ENCODE results near the gene CNIH1. TPM values are rescaled to one million over a fixed set of nuclear protein-coding genes. Genes with fewer than 3 reads are reported as not detected.
"Not testable (repeated sequence)": the region's sequence is repeated elsewhere in the genome, so short reads cannot be mapped to it uniquely, and the experiment has no call there.

CNIH1 gene
- total RNA-seq, 4 donors from 2014 or later: 18.7 to 177 (median 142) TPM

DNA sequence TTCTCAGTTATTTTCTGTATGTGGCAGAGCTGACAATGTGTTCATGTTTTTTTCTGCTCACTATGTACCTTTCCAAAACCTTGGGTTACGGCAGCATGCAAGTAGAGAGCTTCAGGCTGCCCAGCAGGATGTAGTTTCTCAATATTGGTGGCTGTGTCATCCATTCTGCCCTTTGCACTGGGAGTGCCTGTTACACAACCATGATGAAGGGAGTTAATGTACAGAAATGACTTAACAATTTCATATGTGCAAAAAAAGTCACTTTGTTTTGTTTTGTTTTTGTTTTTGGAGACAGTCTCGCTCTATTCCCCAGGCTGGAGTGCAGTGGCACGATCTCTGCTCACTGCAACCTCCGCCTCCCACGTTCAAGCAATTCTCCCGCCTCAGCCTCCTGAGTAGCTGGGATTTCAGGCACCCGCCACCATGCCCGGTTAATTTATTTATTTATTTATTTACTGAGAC is 6.1 kb upstream of the CNIH1 start:
- Histone ChIP-seq H3K4me1 (peaks cover 0 to 7% of the 10 kb centered on the region in 2 donors), H3K4me3 (no peak overlapping the region), H3K27me3 (no peaks in the 10 kb centered on the region), H3K36me3 (no peaks in the 10 kb centered on the region), H3K27ac (peak overlapping the region; percentile 71 to 72), H3K9me3 (no peaks in the 10 kb centered on the region)
- TF ChIP-seq POLR2A (IDR thresholded peaks at IDR 0.05): no peak
- TF ChIP-seq, protein P1, sequence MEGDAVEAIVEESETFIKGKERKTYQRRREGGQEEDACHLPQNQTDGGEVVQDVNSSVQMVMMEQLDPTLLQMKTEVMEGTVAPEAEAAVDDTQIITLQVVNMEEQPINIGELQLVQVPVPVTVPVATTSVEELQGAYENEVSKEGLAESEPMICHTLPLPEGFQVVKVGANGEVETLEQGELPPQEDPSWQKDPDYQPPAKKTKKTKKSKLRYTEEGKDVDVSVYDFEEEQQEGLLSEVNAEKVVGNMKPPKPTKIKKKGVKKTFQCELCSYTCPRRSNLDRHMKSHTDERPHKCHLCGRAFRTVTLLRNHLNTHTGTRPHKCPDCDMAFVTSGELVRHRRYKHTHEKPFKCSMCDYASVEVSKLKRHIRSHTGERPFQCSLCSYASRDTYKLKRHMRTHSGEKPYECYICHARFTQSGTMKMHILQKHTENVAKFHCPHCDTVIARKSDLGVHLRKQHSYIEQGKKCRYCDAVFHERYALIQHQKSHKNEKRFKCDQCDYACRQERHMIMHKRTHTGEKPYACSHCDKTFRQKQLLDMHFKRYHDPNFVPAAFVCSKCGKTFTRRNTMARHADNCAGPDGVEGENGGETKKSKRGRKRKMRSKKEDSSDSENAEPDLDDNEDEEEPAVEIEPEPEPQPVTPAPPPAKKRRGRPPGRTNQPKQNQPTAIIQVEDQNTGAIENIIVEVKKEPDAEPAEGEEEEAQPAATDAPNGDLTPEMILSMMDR (IDR thresholded peaks at IDR 0.05): no peak
- intact Hi-C loops (cut with DNase I; ENCODE audit: low total_unique reads): no loop called here
- DNase-seq: no peak

DNA sequence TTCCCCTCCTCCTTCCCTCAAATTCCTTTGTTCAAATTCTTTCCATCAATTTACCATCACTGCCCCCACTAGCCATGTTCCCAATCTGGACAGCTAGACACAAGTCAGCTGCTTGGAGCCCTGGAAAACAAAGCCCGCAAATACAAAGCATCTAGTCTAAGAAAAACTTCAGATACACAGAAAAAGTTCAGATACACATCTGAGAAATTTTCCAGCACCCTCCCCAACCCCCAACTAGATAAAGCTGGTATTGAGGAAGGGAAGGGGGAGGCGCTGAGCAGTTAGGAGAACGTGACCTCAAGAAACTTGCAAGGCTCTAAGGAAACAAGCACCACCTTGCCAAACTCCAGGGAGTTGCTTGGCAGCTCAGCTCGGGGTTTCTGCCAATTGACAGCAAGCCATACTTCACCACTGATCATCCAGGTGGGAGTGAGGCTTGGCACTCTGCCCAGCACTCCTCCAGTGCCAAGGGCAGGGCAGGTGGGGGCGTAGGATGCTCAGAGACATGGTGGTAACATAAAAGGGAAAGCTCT is 5.1 kb upstream of the CNIH1 start:
- H3K4me3 ChIP-seq: no peak overlapping the region
- H3K36me3 ChIP-seq: no peaks in the 10 kb centered on the region
- DNase-seq: peak; percentile 90 to 94
- H3K4me1 ChIP-seq: peaks cover 0 to 7% of the 10 kb centered on the region in 2 donors
- intact Hi-C loops (cut with DNase I; ENCODE audit: low total_unique reads): no loop called here
- H3K27me3 ChIP-seq: no peaks in the 10 kb centered on the region
- H3K27ac ChIP-seq: peak overlapping the region; percentile 71 to 72
- TF ChIP-seq, protein P1 (IDR thresholded peaks at IDR 0.05): no peak
- TF ChIP-seq POLR2A (IDR thresholded peaks at IDR 0.05): no peak
- no peaks in the 10 kb centered on the region for H3K9me3 ChIP-seq

DNA sequence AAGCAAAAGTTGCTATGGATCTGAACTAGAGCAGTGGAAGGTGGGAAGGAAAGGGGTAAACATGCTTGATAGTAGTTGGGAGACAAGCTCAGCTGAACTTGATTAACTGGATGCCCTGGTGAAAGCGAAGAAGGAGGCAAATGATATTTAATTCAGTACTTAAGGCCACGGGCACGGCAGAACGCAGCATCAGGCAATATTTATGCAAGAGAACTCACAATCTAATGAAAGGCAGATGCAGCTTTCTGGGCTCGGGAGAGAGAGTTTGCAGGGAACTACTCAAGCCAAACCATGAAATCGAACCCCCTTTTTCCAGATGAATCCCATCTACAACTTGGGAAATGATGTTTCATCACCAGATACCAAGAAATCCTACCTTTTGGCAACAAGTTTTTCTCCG is 3.5 kb upstream of the CNIH1 start:
- Histone ChIP-seq H3K27ac (peak overlapping the region; percentile 71 to 72), H3K4me3 (no peak overlapping the region), H3K27me3 (no peaks in the 10 kb centered on the region), H3K4me1 (peaks cover 0 to 7% of the 10 kb centered on the region in 2 donors), H3K9me3 (no peaks in the 10 kb centered on the region), H3K36me3 (no peaks in the 10 kb centered on the region)
- no peak for DNase-seq
- TF ChIP-seq, protein P1 (IDR thresholded peaks at IDR 0.05): no peak
- TF ChIP-seq POLR2A (IDR thresholded peaks at IDR 0.05): no peak
- intact Hi-C loops (cut with DNase I; ENCODE audit: low total_unique reads): no loop called here

GRCh38 chr14:54443981-54444380 is 2.8 kb upstream of the CNIH1 start:
- Histone ChIP-seq H3K27me3 (no peaks in the 10 kb centered on the region), H3K4me3 (no peak overlapping the region), H3K27ac (peak overlapping the region; percentile 56 to 72), H3K9me3 (no peaks in the 10 kb centered on the region), H3K36me3 (no peaks in the 10 kb centered on the region), H3K4me1 (peaks cover 0 to 7% of the 10 kb centered on the region in 2 donors)
- intact Hi-C loops (cut with DNase I; ENCODE audit: low total_unique reads): no loop called here
- peak in 1 of 2 donors; percentile 46 for DNase-seq
- no peak for TF ChIP-seq POLR2A (IDR thresholded peaks at IDR 0.05)
- TF ChIP-seq, protein P1 (IDR thresholded peaks at IDR 0.05): no peak

- intact Hi-C loops (cut with DNase I; ENCODE audit: low total_unique reads); H3K4me3 ChIP-seq; H3K36me3 ChIP-seq; H3K27me3 ChIP-seq; H3K9me3 ChIP-seq; DNase-seq; H3K4me1 ChIP-seq: not testable (repeated sequence)
- peak overlapping the region in 1 of 2 donors; percentile 8 for H3K27ac ChIP-seq
These were observed 1.8 kb upstream of the CNIH1 start for GRCh38 chr14:54442961-54443360.
